HUES6 (cell line): ENCODE results near the gene TBC1D5.

Experiments
- H3K27ac ChIP-seq: 2 replicates; pipeline ENCODE4 v1.7.0; 2013; ENCODE audit warnings: low read depth, mild to moderate bottlenecking, low read length, inconsistent platforms
- H3K27me3 ChIP-seq: 2 replicates; pipeline ENCODE4 v1.6.1; 2013; ENCODE audit warnings: low read length; ENCODE audit not compliant: control insufficient read depth, insufficient read depth
- H3K36me3 ChIP-seq: 2 replicates; pipeline ENCODE4 v1.6.1; 2013; ENCODE audit warnings: low read length; ENCODE audit not compliant: control insufficient read depth, insufficient read depth
- H3K4me1 ChIP-seq: 2 replicates; pipeline ENCODE4 v1.6.1; 2013; ENCODE audit warnings: low read length; ENCODE audit not compliant: control insufficient read depth, insufficient read depth
- H3K4me3 ChIP-seq: 2 replicates; pipeline ENCODE4 v1.5.1; 2013; ENCODE audit warnings: low read depth, low read length
- H3K9ac ChIP-seq: one replicate; pipeline ENCODE4 v1.6.1; 2013; ENCODE audit warnings: mild to moderate bottlenecking, low read length
- H3K9me3 ChIP-seq: 2 replicates; pipeline ENCODE4 v1.6.1; 2013; ENCODE audit warnings: low read depth, low read length; ENCODE audit not compliant: control insufficient read depth, insufficient read depth

The TBC1D5 gene

GRCh38 chr3:17588422-17588821, 154.0 kb downstream of the TBC1D5 start:
- no peaks in the 10 kb centered on the region for H3K4me1 ChIP-seq
- no peak overlapping the region for H3K9ac ChIP-seq
- H3K27me3 ChIP-seq = no peaks in the 10 kb centered on the region
- H3K27ac ChIP-seq = no peak overlapping the region
- 0 out of 2 replicates have a peak, but pooled peaks cover 5% of the 10 kb centered on the region for H3K36me3 ChIP-seq
- no peak overlapping the region for H3K4me3 ChIP-seq
- H3K9me3 ChIP-seq = peaks cover 27% of the 10 kb centered on the region

DNA sequence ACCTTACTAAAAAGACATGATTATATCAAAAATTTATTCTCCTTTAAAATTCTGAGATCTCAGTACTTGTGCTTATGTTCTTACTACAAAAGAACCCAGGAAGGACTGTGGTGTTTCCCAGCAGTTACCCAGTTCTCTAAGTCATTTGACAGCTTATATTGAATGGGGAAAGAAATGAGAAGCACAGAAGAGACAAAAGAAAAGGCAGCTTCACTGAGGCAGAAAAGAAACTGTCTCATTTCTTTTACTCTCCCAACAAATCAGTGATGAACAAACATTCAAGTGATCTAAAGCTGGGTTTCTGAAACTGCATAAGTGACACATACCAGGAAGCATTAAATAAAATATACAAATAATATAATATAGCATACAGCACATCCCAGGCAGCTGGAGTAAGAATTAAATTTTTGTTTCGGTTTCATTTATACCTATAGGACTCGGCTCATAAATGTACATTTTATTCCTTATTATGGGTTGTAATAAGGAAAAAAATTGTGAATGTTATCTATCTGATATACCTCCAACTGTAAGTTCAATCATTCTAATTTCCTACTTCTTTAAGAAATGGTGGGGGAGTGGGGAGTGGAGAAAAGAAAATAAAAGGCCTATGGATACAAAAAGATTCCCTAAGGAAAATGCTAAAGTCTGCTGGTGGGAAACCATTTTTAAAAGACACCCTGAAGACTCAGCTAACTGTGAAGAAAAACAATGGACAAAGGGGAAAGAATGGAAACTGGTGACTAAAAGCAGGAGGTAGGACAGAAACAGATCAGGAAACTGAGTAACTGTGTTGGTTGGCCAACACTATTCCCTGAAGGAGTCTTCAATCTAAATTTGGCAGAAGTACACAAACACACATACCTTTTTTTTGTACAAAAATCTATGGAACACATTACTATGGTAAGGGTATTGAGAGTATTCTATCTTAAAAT, 156.8 kb downstream of the TBC1D5 start:
- Histone ChIP-seq H3K4me3 (no peak overlapping the region), H3K9ac (no peak overlapping the region), H3K27me3 (no peaks in the 10 kb centered on the region), H3K27ac (no peak overlapping the region), H3K4me1 (no peaks in the 10 kb centered on the region), H3K9me3 (peaks cover 12% of the 10 kb centered on the region), H3K36me3 (0 out of 2 replicates have a peak, but pooled peaks cover 5% of the 10 kb centered on the region)

DNA sequence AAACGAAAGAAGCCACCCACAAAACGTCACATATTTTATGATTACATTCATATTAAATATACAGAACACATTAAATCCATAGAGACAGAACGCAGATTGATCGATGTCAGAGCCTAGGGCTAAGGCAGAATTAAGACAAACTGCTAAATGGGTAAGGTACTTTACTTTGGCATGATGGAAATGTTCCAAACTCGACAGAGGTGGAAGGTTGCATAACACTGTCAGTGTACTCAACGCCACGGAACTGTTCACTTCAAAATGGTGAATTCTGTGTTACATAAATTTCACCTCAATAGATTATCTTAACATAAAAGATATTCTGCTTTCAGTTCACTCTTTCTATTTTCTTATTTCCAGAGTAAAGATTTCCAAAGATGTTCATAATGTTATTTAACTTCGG, 158.4 kb downstream of the TBC1D5 start:
- H3K9me3 ChIP-seq = no peaks in the 10 kb centered on the region
- H3K4me1 ChIP-seq = no peaks in the 10 kb centered on the region
- H3K27ac ChIP-seq = no peak overlapping the region
- H3K27me3 ChIP-seq = no peaks in the 10 kb centered on the region
- H3K36me3 ChIP-seq = no peaks in the 10 kb centered on the region
- H3K4me3 ChIP-seq = no peak overlapping the region
- H3K9ac ChIP-seq = no peak overlapping the region

DNA sequence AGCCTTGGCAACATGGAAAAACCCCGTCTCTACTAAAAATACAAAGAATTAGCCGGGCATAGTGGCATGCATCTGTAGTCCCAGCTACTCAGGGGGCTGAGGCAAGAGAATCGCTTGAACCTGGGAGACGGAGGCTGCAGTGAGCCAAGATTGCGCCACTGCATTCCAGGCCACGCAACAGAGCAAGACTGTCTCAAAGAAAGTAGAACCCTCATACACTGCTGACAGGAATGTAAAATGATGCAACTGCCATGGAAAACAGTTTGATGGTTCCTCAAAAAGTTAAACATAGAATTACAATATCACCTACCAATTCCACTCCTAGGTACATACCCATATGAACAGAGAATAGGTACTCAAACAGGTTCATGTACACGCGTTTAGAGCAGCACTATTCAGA, 158.9 kb downstream of the TBC1D5 start:
- Histone ChIP-seq H3K4me1 (no peaks in the 10 kb centered on the region), H3K27ac (no peak overlapping the region), H3K9ac (no peak overlapping the region), H3K4me3 (no peak overlapping the region), H3K9me3 (no peaks in the 10 kb centered on the region), H3K27me3 (no peaks in the 10 kb centered on the region), H3K36me3 (no peaks in the 10 kb centered on the region)

GRCh38 chr3:17581421-17582080, 160.9 kb downstream of the TBC1D5 start:
- no peak overlapping the region for H3K4me3 ChIP-seq
- no peaks in the 10 kb centered on the region for H3K9me3 ChIP-seq
- H3K27me3 ChIP-seq = no peaks in the 10 kb centered on the region
- no peak overlapping the region for H3K9ac ChIP-seq
- H3K4me1 ChIP-seq = no peaks in the 10 kb centered on the region
- no peak overlapping the region for H3K27ac ChIP-seq
- no peaks in the 10 kb centered on the region for H3K36me3 ChIP-seq

DNA sequence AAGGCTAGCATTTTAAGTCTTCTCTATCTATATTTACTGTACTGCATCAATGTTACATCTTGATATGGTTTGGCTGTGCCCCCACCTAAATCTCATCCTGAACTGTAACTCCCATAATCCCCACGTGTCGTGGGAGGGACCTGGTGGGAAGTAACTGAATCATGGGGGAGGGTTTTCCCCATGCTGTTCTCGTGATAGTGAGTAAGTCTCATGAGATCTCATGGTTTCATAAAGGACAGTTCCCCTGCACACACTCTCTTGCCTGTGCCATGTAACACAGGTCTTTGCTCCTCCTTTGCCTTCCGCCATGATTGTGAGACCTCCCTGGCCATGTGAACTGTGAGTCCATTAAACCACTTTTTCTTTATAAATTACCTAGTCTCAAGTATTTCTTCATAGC, 161.5 kb downstream of the TBC1D5 start:
- H3K9me3 ChIP-seq = no peaks in the 10 kb centered on the region
- no peak overlapping the region for H3K27ac ChIP-seq
- H3K27me3 ChIP-seq = no peaks in the 10 kb centered on the region
- no peaks in the 10 kb centered on the region for H3K4me1 ChIP-seq
- no peak overlapping the region for H3K4me3 ChIP-seq
- H3K36me3 ChIP-seq = no peaks in the 10 kb centered on the region
- no peak overlapping the region for H3K9ac ChIP-seq

- Histone ChIP-seq H3K27ac (no peak overlapping the region), H3K9me3 (no peaks in the 10 kb centered on the region), H3K4me3 (no peak overlapping the region), H3K4me1 (no peaks in the 10 kb centered on the region), H3K9ac (no peak overlapping the region), H3K36me3 (no peaks in the 10 kb centered on the region), H3K27me3 (no peaks in the 10 kb centered on the region)
Measured at GRCh38 chr3:17579289-17580031, 163.0 kb downstream of the TBC1D5 start.

DNA sequence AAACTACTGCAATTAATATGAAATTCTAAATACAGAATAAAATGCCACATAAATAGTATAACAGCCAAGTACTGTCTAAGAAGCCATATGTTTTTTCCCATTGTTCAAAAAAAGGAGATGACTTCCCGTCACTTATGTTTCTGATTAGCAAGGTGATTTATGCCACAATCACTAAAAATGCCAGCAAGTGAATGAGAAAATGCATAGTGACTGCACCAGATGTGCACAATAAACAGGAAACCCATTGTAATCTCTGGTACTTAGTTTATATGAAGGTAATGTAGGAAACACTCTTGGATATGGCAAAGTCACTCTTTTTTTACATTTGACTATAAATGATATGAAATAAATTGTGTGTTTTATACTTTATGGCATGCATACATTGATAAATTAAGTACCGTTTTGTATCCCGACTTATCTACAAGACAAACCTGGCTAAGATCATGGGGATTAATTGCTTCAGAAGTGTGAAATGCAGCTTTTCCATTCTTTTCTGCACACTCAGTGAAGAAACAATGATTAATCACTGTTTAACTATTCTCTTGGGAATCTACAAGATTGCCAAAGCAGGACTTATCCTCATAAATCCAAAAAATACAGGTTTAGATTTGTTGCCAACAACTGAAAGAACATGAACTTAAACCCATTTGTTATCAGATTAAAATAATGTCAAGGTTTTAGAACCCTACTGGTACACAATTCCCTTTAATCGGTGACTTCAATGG, 164.5 kb downstream of the TBC1D5 start:
- no peaks in the 10 kb centered on the region for H3K4me1 ChIP-seq
- H3K4me3 ChIP-seq = no peak overlapping the region
- no peak overlapping the region for H3K9ac ChIP-seq
- H3K9me3 ChIP-seq = no peaks in the 10 kb centered on the region
- H3K27ac ChIP-seq = 0 out of 2 replicates have a peak overlapping the region, but pooled peaks have one; percentile 5
- no peaks in the 10 kb centered on the region for H3K36me3 ChIP-seq
- no peaks in the 10 kb centered on the region for H3K27me3 ChIP-seq

DNA sequence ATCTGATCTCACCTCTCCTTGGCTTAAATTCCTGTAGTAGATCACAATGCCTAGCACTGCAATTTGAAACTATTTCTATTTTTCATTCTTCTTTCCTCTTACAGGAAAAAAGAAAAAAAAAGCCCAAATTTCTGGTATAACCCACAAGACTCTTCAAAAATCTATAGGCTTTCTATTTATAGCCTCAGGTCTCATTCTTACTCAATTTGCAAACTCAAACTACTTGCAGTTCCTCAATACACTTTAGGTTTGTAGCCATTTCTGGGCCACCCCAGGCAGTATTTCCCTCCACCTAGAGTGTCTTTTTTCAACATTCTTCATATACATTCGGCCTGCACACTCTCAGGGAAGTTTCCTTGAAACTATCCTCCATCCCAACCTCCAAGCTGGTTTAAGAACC, 169.0 kb downstream of the TBC1D5 start:
- Histone ChIP-seq H3K9me3 (no peaks in the 10 kb centered on the region), H3K4me3 (no peak overlapping the region), H3K9ac (no peak overlapping the region), H3K27me3 (no peaks in the 10 kb centered on the region), H3K4me1 (no peaks in the 10 kb centered on the region), H3K36me3 (no peaks in the 10 kb centered on the region), H3K27ac (no peak overlapping the region)

- Histone ChIP-seq H3K4me1 (no peaks in the 10 kb centered on the region), H3K36me3 (no peaks in the 10 kb centered on the region), H3K4me3 (no peak overlapping the region), H3K9ac (no peak overlapping the region), H3K9me3 (no peaks in the 10 kb centered on the region), H3K27ac (no peak overlapping the region), H3K27me3 (no peaks in the 10 kb centered on the region)
Measured at GRCh38 chr3:17571686-17572085, 170.7 kb downstream of the TBC1D5 start.
